Measurements from ENCODE around the gene PRPF18.

The PRPF18 gene

GRCh38 chr10:13615650-13616300, 29.0 kb downstream of the PRPF18 start:
- no peak overlapping the region for H3K4me3 ChIP-seq (ENCODE audit: low read depth, low read length)
- no peak for DNase-seq (ENCODE audit: low read depth)
- TF ChIP-seq, protein P1, sequence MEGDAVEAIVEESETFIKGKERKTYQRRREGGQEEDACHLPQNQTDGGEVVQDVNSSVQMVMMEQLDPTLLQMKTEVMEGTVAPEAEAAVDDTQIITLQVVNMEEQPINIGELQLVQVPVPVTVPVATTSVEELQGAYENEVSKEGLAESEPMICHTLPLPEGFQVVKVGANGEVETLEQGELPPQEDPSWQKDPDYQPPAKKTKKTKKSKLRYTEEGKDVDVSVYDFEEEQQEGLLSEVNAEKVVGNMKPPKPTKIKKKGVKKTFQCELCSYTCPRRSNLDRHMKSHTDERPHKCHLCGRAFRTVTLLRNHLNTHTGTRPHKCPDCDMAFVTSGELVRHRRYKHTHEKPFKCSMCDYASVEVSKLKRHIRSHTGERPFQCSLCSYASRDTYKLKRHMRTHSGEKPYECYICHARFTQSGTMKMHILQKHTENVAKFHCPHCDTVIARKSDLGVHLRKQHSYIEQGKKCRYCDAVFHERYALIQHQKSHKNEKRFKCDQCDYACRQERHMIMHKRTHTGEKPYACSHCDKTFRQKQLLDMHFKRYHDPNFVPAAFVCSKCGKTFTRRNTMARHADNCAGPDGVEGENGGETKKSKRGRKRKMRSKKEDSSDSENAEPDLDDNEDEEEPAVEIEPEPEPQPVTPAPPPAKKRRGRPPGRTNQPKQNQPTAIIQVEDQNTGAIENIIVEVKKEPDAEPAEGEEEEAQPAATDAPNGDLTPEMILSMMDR (IDR thresholded peaks at IDR 0.05; ENCODE audit: low read depth, low read length, missing control alignments): no peak

DNA sequence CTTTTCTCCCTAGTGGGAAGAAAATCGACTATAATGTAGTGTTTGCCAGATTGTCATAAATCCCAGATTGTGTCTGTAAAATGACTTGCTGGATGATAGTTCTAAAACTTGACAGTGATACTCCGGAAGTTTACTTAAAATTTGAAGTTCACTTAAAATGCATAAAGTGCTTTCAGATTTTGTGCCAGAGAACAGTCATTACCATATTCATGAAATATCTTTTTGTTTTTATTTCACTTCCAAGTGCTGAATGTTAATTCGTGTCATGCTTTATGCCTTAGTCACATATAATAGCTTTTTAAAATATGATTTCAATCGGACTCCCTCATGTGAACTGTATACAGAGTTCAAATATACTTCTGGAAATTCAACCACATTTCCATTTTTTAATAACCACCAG, 30.4 kb downstream of the PRPF18 start:
- DNase-seq (ENCODE audit: low read depth): no peak
- H3K4me3 ChIP-seq (ENCODE audit: low read depth, low read length): no peak overlapping the region
- TF ChIP-seq, protein P1 (IDR thresholded peaks at IDR 0.05; ENCODE audit: low read depth, low read length, missing control alignments): no peak

GRCh38 chr10:13621931-13622330, 35.2 kb downstream of the PRPF18 start:
- TF ChIP-seq, protein P1 (IDR thresholded peaks at IDR 0.05; ENCODE audit: low read depth, low read length, missing control alignments): no peak
- H3K4me3 ChIP-seq (ENCODE audit: low read depth, low read length): no peak overlapping the region
- DNase-seq (ENCODE audit: low read depth): no peak

- no peak for DNase-seq (ENCODE audit: low read depth)
- TF ChIP-seq, protein P1 (IDR thresholded peaks at IDR 0.05; ENCODE audit: low read depth, low read length, missing control alignments): no peak
These were observed 37.9 kb downstream of the PRPF18 start for GRCh38 chr10:13624630-13625029.

GRCh38 chr10:13627459-13628310, 40.9 kb downstream of the PRPF18 start:
- TF ChIP-seq, protein P1 (IDR thresholded peaks at IDR 0.05; ENCODE audit: low read depth, low read length, missing control alignments): no peak
- no peak for DNase-seq (ENCODE audit: low read depth)
- H3K4me3 ChIP-seq (ENCODE audit: low read depth, low read length): no peak overlapping the region

More at GRCh38 chr10:13624630-13625029, 37.9 kb downstream of the PRPF18 start:
- H3K4me3 ChIP-seq (ENCODE audit: low read depth, low read length): no peak overlapping the region

DNA sequence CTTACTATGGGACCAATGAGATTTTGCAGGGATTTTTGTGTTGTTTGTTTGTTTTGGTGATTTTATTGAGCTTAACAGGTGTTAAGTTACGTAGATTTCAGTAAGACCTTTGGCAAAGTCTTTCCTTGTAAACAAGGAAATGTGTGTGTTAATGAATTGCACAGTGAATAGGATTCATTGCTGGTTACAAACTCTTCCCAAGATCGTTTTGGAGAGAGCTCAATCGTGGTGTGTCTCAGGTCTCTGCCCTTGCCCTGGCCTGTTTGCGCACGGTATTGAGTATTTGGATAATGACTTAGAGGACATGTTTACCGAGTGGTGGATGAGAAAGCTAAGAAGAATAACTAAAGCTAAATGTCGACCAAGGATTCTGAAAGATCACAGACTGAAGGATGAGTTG, 41.9 kb downstream of the PRPF18 start:
- DNase-seq (ENCODE audit: low read depth): no peak
- TF ChIP-seq, protein P1 (IDR thresholded peaks at IDR 0.05; ENCODE audit: low read depth, low read length, missing control alignments): no peak
- no peak overlapping the region for H3K4me3 ChIP-seq (ENCODE audit: low read depth, low read length)

Data from GM12864 (cell line).